GM21576 (cell line): ENCODE measurements around the gene SUPT3H.

Experiments used
- ATAC-seq: cut with Tn5 transposase; IDR thresholded peaks from one replicate; pipeline ENCODE4 v1.9.1; 2021; ENCODE audit warnings: mild to moderate bottlenecking, moderate library complexity; ENCODE audit not compliant: unreplicated experiment

Gene SUPT3H

DNA sequence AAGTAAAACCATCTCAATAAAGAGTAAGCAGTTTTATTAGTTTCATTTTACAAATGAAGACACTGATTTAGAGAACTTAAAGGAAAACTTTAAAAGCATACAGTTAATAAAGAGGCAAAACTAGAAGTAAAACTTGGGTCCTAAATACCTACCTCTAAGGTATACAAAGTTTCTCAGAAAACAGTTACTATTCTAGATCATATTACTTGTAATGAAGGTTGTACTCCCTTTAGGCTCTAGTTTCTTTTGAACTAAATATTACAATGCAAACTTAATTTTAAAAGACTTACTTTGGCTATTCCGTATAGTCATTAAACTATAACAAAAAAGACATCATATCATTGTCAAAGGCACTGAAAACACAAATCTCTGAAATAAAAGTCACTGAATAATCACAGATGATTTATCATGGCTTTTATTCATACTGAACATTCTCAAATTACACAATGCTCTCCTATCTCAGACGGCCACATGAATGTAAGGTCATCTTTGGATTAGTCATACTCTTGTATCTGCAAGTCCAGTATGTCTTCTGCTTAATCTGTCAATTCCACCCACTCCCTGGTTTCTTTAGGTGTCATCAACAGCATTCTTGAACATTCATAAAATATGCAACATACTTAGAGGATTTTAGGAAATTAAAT is 411.2 kb downstream of the SUPT3H start:
- ATAC-seq, result no peak

DNA sequence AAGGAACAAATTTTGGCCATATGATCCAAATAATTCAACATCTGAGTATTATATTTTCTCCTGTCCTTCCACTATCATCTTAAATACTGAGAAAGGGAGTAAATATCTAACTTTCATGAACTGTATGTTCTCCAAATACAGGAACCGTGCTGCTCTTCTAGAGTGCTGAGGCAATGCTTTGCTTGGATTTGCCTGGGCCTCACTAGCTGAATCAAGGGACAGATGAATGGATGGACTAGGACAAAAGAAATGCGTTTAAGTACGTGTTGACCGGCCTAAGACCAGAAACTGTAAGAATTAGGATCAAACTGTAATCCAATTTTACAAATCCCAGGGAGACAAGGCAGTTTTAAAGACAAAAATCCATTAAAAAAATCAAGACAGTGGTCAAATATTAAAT is 412.0 kb downstream of the SUPT3H start:
- no peak for ATAC-seq

- no peak for ATAC-seq
Observed at GRCh38 chr6:44960898-44961297, 416.8 kb downstream of the SUPT3H start.

DNA sequence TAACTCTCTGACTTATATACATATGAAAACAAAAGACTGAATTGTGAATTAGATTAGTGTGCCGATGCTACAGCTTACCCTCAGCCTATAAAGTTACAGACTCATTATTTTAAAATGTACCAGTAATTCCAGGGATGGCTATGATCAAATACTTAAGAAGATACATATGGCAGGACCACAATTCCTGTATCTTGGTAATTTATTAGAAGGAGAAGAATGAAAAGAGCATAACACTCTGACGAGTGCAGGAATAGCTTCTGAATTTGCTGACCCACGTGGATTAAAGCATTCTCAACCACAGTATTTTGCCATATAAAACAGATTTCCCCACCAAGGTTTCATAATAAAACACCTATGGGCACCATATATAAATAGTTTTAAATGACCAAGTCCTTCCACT is 418.1 kb downstream of the SUPT3H start:
- no peak for ATAC-seq

- ATAC-seq, result no peak
Observed at GRCh38 chr6:44957156-44957555, 420.6 kb downstream of the SUPT3H start.

DNA sequence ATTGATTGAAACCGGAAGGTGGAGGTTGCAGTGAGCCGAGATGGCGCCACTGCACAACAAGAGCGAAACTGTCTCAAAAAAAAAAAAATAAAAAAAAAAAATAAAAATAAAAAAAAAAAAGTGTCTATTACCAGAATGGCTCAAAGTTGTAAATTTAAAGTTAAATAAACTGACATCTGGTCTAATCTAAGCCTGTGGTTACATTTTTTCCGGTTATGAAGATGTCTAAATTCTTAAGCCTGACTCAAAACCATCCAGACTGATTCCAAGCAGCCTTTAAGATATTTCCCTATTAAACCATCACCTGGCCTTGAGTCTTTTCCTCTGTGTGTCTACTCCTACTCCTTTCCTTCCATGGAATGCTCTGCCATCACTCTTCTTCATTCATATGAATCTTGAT is 421.3 kb downstream of the SUPT3H start:
- no peak for ATAC-seq

GRCh38 chr6:44955145-44955544 is 422.6 kb downstream of the SUPT3H start:
- no peak for ATAC-seq

DNA sequence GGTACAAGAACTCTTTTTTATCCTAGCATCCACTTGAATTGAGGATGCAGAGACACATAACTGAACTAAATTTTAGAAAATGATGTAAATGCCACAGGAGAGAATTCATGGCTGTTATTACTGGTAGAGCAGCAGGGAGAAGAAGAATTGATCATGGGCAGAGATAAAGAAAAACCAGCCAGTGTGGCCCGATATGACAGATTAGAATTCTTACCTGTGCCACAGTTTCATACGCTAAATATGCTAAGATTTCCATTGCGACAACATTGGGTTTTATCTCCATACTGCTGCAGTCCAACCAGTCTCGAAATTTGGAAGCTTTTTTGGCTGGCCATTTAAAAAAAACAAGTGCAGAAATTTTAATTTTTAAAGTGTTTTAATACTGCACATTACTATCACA is 423.5 kb downstream of the SUPT3H start:
- no peak for ATAC-seq

DNA sequence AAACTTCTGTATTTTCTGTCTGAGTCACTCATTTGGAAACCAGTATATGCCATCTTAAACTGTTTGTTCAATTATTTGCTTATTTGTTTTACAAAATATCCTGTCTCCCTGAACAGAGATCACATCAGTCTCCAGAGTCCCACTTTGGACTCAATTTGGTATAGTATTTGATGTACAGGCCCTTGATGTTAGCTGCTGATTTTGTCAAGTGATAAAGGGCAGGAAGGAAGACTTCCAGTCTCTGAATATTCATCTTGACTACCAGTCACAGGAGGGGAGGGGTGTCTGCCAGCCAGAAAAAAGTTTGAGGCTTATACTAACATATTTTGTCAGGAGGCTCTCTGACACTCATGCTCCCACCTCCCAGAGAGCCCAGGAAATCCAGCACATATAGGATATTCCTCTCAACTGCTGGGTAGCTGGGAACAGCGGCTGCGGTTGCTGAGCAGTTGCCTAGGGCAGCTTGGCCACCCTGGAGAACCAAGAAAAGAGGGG is 426.4 kb downstream of the SUPT3H start:
- no peak for ATAC-seq

- ATAC-seq, result no peak
Observed at GRCh38 chr6:44949596-44950201, 428.0 kb downstream of the SUPT3H start.

DNA sequence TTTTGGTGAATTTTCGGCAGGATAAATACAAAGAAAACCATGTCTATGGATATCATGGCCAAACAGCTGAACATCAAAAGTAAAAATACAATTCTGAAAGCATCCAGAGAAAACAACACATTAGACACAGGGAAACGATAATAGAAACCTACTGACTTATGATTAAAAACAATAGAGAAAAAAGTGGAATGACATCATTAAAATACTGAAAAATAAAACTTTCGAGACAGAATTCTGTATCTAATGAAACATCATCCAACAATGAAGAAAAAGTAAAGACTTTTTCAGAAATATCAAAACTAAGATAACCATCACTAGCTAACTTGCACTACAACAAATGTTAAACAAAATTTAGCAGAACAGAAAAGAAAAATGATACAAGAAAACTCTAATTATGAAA is 434.2 kb downstream of the SUPT3H start:
- no peak for ATAC-seq

GRCh38 chr6:44942798-44943197 is 434.9 kb downstream of the SUPT3H start:
- ATAC-seq, result no peak

GRCh38 chr6:44942201-44942600 is 435.5 kb downstream of the SUPT3H start:
- ATAC-seq, result no peak

DNA sequence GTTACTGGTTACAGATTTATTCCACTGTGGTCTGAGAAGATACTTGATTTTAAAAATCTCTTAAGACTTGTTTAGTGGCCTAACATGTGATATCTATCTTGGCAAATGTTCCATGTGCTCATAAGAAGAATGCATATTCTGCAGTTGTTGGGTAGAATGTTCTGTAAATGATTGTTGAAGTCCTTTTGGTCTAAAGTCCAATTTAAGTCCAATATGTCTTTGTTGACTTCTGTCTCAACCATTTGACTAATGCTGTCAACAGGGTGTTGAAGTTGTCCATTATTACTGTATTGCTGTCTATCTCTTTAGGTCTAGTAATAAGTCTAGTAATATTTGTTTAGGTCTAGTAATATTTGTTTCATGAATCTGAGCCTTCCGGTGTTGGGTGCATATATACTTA is 437.4 kb downstream of the SUPT3H start:
- ATAC-seq, result no peak

DNA sequence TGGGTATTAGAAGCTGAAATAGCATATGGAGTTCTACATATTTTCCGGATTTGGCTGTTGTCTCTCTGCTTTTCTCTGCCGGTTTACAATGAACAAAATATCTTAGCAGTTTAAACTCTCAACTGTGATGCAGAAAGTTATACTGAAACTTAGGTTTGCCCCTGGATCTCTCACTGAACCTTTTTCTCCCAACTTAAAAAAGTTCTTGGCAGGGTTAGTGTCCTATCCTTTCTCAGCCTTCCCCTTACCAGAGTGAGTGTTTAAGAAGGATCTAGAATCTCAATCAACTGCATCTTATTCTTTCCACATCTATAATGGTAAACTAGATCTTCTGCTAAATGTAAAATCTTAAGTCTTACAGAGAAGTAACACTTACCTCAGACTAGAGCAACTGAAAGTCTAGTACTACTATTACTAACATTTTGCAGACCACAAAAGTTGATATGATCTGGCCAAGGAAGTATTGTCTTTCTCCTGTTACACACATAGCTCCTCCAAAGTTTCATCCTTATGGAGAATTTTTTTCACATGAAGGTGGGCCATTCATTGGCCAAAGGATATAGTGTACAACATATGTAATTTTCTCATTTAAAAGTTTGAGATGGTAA is 441.9 kb downstream of the SUPT3H start:
- no peak for ATAC-seq

GRCh38 chr6:44933108-44933507 is 444.6 kb downstream of the SUPT3H start:
- ATAC-seq, result no peak

GRCh38 chr6:44932651-44933091 is 445.1 kb downstream of the SUPT3H start:
- no peak for ATAC-seq

DNA sequence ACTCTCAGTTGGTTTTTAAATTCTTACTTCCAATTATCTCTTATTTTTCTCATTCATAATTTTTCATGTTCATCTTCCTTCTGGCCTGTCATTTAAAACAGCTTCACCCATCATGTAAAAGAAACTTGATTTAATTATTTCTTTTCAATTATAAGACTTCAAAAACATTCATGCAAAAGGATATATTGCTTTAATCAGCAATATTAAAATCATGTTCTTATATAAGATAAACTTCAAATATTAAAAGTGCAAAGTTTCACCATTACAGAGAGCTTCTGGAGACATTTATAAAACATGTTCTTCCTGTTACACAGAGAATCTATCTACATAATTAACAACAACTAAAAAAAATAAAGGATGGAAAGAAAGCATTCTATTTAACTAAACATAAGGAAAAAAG is 446.3 kb downstream of the SUPT3H start:
- no peak for ATAC-seq

DNA sequence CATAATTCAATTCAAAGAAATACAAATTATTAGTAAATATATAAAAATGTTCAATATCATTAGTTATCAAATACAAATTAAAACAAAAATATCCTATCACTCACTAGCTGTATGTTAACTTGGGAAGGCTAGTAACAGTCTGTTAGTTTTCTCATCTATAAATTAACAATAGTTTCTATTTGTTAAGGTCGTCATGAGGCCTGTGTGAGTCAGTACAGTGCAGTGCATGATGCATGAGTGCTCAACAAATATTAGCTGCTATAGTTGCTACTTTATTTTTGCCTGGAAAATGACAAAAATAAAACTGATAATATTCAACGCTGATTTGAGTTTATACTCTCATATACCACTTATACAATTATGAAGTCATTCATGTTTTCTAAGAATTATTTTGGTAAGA is 451.2 kb downstream of the SUPT3H start:
- ATAC-seq, result no peak

GRCh38 chr6:44925100-44925739 is 452.5 kb downstream of the SUPT3H start:
- ATAC-seq, result no peak

- no peak for ATAC-seq
Observed at GRCh38 chr6:44923444-44923843, 454.3 kb downstream of the SUPT3H start.

- ATAC-seq, result no peak
Observed at GRCh38 chr6:44921798-44922197, 455.9 kb downstream of the SUPT3H start.
